ENCODE data around the gene ACSM2A.
"Not testable (repeated sequence)": the region's sequence is repeated elsewhere in the genome, so short reads cannot be mapped to it uniquely, and the experiment has no call there.

The ACSM2A gene

DNA sequence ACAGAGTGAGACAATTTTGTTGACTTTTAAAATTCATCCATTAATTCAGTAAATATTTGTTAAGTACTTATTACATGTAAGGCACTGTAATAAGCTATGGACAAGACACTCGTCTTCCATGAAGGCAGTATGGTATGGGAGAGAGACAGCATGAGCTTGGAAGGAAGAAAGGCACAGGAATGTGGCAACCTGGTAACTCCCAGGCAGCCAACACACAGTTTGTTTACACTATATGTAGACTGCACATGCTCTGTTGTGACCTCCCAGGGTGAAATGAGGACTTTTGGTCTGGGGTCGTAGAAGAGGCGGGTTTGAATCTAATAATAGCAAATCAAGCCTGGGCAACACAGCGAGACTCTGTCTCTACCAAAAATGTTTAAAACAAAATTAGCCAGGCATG lies 9.0 kb downstream of the ACSM2A start:
- not testable (repeated sequence) for DNase-seq

DNA sequence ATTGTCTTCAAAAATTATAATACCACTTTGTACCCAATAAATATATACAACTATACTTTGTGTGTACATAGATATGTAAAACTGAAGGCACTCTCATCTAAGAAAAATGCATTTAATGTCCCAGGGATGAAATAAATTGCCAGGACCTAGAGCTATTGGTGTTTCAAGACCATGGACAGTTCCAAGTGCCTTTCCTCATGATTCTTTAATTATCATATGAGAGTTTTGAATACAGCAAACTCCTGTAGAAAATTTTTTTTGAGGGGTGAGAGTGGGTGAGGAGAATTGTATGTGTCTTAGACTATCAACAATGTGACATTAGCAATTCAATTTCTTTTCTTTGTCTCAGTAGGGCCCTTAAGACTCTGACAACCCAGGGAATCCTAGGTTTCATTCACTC lies 17.6 kb downstream of the ACSM2A start:
- not testable (repeated sequence) for DNase-seq

DNA sequence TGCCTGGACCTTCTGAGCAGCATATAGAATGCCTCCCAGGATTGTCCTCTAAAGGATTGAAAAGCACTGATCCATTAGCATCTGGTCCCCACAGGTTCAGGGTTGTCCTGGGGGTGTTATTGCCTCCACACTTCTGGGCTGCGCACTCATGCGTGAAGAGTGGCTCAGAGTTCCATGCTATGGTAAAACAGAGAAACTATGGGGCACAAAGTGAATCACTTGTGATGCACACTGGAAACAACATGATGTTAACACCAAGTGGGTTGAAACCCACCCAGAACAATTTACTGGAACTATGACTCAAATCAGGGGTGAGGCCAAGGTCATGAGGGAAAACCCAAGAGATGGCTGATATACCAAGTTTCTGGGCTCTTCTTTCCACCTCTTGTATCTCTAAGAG lies 18.6 kb downstream of the ACSM2A start:
- not testable (repeated sequence) for DNase-seq

DNA sequence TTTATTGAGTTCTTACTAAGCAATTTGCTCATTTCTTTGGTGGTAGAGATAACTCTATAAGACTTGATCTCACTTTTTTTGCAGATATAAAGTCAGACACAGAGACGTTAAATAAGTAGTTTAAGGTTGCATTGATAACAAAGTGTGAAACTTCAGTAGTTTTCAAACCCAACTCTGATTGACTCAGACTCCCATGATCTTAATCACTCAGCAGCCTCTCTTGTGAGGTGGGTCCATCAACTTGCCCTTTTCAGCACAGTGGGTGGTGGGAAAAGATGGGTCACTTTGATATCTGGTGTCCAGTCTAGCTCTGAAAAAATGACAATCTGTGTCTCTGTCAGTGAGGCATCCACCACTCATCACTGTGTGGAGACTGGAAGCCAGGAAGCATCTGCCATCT lies 19.4 kb downstream of the ACSM2A start:
- not testable (repeated sequence) for DNase-seq

DNA sequence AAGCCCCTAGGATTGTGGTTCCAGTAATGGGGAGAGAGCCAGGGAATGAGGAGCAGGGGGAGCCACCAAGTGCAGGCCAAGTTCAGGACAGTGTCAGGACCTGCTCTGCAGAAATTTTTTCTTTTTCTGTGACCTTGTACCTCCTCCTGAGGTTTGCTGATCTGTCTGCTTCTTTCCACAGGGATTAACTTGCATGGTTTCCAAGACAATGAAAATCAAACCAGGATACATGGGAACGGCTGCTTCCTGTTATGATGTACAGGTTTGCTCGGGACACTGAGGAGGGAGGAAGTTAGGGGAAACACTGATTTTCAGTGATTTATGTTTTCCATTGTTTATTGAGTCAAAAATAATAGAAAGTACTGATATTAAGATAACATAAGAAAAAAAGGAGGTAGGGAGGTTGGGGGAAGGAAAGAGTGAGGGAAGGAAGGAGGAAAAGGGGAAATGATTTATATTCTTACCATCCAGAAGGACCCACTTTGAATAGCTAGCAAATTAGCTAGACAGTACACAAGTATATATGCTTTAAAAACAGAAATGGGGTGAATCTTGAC lies 25.9 kb downstream of the ACSM2A start:
- DNase-seq, result not testable (repeated sequence)

DNA sequence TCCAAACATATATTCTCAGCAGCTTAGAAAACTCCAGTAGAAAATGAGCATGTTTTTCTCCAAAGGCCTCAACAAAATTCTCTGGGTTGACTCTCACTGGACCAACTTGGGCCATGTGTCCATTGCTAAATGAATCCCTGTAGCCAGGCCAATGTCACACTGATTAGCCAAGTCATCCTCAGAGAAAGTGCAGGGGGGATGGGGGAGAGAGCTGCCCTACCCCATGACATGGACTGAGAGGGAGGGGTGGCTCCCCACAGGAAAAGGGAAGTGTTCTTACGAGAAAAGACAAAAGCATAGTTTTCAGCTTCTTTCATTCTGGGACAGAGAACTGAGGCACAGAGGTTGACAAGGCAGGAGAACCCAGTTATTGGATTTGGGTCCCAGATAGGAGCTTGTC lies 32.7 kb downstream of the ACSM2A start:
- DNase-seq, result not testable (repeated sequence)

DNA sequence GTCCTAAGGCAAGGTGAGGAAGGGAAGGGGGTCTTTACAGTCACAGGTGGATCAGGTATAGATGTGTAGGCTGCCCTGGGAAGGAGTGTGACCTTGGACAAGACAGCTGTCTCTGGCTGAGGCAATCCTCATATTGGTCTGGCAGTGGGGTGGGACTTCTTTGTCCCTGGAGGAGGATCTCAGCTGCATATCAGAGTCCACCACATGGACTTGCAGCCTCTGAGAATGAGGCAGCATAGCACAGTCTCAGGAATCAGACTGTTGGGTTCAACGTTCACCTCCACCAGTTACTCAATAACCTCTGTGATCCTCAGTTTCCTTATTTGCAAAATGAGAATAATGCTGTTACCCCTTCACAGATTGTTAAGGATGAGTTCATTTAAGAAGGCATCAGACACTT lies 33.4 kb downstream of the ACSM2A start:
- DNase-seq, result no peak

DNA sequence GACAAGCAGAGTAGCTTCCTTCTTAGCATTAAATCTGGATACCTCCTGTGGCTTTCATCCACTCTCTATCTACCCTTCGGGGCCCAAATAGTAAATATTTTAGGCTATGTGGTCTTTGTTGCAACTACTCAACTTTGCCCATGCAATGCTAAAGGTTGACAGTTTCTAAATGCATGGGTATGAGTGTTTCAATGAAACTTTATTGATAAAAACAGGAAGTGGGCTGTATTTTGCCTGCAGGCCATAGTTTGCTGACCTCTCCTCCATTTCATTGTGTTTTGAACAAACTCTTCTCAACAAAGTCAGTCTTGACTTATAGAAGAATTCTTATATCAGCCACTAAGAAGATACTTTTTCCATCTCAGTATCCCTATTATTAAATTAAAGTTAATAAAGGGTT lies 34.1 kb downstream of the ACSM2A start:
- DNase-seq, result no peak

DNA sequence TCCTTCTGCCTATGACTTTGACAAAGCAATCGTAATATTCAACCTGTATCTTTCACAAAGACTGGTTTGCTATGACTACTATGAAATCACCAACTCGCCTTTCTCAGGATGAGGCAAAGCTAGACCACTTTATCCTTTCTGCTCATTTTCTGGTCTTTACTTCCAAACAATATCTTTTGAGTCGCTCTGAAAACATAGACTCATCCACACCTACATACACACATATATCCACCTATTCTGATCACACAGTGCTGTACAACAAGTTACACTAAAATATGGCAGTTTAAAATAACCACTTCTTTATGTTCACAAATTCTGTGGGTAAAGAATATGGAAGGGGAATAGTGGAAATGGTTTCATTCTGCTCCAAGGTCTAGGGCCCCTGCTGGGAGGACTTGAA lies 39.7 kb downstream of the ACSM2A start:
- not testable (repeated sequence) for DNase-seq

DNA sequence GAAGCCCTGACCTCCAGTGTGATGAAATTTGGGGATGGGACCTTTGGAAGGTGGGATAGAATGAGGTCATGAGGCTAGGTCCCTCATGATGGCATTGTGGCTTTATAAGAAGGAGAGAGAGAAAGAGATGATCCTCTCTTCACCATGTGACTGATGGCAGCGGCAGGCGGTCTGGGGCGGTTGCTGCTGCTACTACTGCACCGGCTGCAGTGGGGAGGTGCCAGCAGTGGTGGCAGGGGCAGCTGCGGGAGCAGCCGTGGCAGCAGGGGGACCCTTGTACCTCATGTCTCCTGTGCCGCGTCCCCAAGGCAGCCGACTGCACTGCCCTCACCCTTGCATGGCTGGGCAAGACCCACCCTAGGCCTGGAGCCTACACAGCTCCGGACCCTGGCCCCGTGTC lies 40.1 kb downstream of the ACSM2A start:
- not testable (repeated sequence) for DNase-seq

DNA sequence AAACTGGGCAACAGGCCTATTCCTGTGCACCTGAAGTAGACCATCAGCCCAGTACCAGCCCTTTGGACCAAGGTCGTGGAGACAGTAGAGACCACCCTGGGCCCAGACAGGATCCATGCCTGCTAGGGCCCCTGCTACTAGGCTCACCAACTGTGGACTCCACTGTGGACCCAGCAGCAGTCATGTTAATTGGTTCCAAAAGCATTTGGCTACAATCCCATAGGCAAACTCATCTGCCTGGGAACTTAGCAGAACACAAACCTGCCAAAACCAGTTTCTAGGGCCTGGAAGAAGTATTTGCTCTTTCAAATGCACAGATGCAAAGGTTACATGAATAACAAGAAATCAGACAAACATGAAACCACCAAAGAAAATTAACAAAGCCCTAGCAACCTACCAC lies 53.1 kb downstream of the ACSM2A start:
- DNase-seq, result no peak

DNA sequence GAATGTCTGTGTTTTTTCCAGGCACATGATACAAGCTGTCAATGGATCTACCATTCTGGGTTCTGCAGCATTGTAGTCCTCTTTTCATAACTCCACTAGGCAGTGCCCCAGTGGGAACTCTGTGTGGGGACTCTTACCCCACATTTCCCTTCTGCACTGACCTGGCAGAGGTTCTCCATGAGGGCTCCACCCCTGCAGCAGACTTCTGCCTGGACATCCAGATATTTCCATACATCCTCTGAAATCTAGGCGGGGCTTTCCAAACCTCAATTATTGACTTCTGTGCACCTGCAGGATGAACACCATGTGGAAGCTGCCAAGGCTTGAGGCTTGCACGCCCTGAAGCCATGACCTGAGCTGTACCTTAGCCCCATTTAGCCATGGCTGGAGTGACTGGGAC lies 56.0 kb downstream of the ACSM2A start:
- DNase-seq, result no peak

DNA sequence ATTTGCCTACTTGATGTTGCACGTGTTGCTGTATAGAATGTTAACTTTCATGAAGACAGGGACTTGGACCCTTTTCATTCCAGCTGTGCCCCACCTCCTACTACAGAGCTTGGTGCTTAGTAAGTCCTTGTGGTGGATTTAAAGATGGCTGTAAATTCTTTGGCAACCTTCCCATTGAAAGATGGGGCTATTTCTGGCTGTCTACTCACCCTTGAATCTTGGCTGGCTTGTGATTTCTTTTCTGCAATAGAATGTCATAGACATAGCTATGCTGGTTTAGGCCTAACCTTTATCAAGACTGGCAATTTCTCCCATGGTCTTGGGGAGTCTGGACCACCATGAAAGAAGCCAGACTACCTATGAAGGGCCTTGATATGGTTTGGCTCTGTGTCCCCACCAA lies 59.0 kb downstream of the ACSM2A start:
- no peak for DNase-seq

DNA sequence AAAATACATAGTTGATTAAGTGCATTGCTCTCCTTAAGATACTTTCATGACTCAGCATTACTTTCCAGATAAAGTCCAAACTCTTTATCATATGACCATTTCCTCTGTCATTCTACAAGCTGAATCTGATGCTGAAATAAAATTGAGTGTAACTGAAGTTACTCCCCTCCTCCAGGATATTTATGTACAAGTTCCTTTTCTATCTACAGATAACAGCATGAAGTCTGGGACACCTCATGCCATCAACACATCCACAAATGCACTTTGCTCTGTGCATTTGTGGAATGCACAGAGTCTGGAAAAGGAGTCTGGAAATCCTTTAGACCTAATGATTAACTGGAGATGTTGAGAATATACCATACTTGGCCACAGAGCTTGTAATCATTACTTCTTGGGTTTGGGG lies 64.4 kb downstream of the ACSM2A start:
- no peak for DNase-seq

DNA sequence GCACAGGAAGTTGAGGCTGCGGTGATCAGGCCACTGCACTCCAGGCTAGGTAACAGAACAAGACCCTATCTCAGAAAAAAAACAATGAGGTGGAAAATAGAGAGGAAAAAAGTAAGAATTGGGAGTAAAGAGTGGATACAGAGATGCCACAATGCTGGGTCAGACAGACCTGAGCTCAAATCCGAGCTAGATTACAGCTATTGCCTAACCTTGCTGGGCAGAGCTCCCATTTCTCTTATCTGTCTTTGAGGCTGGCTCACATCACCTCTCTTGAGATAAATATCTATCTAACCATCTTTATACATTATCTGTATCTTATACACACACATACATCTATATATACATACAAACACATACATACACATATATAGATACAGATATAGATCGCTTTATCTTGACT lies 65.8 kb downstream of the ACSM2A start:
- DNase-seq, result no peak

DNA sequence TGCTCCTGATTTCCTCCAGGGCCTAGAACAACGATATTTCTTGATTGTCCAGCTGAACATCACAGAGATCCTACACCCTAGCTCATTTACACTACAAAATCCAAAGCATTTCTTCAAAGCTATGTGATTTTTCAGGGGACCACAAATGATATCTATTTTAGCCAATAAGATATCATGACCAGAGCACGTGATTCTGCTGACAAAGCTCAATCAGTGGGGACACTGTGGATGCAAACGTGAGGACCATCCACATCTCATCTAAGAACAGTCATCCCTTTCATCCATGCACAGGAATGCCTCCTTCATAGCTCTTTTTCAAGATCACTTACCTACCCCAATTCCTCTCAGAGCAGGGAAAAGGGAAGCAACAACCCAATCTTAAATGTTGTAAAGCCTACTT lies 67.9 kb downstream of the ACSM2A start:
- DNase-seq, result no peak

DNA sequence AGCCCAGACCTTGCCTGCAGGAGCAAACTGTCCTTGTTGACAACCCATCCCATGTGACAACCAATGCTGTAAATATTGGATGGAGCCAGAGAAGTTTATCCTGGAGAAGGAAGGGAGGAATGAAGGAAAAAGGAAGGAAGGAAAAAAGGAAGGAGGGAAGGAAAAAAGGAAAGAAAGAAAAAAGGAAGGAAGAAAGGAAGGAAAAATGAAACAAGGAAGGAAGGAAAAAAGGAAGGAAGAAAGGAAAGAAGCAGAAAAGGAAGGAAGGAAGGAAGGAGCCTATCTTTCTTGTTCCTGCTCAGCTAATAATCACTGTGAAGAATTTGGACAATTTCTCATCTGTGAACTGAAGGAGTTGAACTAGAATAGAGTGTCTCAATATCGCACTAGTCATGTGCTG lies 68.8 kb downstream of the ACSM2A start:
- DNase-seq, result no peak

DNA sequence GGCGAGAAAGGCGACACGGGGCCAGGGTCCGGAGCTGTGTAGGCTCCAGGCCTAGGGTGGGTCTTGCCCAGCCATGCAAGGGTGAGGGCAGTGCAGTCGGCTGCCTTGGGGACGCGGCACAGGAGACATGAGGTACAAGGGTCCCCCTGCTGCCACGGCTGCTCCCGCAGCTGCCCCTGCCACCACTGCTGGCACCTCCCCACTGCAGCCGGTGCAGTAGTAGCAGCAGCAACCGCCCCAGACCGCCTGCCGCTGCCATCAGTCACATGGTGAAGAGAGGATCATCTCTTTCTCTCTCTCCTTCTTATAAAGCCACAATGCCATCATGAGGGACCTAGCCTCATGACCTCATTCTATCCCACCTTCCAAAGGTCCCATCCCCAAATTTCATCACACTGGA lies 80.5 kb downstream of the ACSM2A start:
- DNase-seq, result not testable (repeated sequence)

DNA sequence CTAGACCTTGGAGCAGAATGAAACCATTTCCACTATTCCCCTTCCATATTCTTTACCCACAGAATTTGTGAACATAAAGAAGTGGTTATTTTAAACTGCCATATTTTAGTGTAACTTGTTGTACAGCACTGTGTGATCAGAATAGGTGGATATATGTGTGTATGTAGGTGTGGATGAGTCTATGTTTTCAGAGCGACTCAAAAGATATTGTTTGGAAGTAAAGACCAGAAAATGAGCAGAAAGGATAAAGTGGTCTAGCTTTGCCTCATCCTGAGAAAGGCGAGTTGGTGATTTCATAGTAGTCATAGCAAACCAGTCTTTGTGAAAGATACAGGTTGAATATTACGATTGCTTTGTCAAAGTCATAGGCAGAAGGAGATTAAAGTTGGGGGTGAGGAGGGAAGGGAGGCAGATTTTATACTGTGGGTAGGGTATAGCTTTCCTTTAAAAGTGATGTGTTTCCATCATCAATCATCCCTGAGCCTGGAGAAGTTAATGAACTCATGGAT lies 81.0 kb downstream of the ACSM2A start:
- not testable (repeated sequence) for DNase-seq

DNA sequence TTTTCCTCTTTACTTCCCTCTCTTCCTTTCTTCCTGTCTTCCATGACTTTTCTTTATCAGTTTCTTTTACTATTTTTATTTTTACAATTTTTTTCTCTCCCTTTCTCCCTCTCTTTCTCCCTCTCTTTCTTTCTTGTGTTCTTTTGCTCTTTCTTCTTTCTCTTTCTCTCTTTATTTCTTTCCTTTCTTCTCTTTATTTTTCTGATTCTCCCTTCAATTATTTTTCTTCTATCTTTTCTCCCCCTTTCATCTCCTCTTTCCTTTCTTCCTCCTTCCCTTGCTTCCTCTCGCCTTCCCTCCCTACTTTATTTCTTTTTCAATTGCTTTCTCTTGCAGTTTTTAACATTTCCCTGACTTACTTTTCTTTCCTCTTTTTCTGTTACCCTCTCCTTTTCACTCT lies 85.3 kb downstream of the ACSM2A start:
- DNase-seq, result not testable (repeated sequence)
